NCI-H1105 (cell line): Measurements from ENCODE around the gene MTMR8.
A peak's percentile ranks its signal among the peaks of the same experiment; 100 is the strongest.
"Not testable (repeated sequence)": the region's sequence is repeated elsewhere in the genome, so short reads cannot be mapped to it uniquely, and the experiment has no call there.

Source experiments
- DNase-seq: peaks from one replicate; lab custom pipeline; 2025; lab: John Stamatoyannopoulos, UW

The MTMR8 gene

DNA sequence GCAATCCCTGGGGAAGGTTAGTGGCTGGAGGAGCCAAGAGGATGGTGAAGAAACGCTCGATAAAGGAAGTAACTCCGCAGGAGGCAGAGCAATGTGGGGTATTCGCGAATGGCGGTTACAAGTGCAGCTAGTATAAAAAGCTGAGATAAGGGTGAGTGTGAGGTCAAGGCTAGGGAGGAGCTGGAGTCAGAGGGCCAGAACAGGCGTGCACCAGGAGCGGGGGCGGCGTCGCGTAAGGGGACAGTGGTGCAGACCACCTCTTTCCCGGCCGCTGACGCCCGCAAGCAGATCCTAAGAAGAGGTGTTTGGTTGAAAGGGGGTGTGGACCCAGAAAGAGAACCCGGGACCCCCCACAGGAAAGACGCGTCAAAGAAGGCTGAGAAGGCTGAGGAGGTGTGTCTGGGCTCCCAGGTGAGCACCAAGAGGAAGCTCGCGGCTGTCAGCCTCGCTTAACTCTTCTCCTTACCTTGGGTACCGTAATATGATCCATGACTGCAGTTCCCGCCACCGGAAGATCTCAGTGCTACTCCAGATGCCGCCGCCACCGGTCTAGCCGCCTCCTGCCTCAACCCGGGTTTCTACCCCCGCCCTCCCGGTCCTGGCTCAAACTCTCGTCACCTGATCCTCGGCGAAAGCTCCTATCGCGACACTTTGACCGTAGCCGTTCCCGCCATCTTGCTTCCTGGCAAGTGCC lies at the start of gene MTMR8:
TSS of gene MTMR8 (minus strand) at position 579 of the 694 bp plus-strand sequence. CDS start at position 490, 89 bp downstream.
- DNase-seq = peak; percentile 38

DNA sequence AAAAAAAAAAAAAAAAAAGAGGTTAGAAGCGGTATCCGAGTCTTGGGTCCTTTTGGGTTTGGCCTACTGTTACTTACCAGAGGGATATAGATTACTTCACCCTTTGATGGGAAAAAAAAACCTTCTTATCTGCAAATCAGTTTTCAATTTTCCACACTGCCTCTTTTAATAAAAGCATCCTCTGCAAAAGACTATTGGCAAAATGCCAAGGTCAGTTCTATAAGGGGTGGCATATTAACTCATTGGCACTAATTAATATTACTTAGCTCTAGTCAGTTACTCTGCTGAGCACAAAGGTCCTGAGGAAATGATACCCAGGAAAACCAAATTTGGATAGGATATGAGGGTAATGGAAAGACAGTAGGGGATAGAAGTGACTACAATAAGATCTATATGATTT lies 44.3 kb upstream of the MTMR8 start:
- no peak for DNase-seq

DNA sequence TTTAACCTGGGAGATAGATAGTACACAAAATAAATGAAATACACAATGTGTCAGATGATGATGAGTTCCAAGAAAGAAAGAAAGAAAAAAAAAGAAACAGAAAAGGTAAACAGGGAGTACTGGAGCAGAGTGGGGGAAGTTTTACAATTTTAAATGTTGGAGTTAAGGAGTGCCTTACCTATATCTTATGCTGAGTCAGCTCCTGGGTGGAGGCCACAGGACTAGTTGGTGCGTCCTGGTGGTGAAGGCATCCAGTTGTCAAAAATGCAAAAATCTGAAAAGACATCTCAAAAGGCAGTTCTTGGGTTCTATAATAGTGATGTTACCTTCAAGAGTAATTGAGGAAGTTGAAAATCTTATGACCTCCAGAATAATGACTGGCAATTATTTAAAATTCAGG lies 42.4 kb upstream of the MTMR8 start:
- DNase-seq = no peak

DNA sequence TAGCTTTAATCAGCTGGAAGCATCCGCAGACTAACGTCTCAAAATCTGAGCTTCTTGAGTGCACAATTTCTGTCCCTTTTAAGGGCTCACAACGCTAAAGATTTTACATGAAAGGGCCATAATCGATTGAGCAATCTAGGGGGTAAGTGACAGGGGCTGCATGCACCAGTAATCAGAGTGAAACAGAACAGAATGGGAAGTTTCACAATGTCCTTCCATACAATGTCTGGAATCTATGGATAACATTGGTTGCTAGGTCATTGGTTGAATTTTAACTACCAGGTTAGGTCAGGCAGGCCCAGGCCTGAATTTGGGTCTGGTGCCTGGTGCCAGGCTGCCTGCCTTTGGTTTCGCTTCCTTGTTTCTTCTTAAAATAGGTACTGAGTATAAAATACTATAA lies 42.0 kb upstream of the MTMR8 start:
- DNase-seq = no peak

DNA sequence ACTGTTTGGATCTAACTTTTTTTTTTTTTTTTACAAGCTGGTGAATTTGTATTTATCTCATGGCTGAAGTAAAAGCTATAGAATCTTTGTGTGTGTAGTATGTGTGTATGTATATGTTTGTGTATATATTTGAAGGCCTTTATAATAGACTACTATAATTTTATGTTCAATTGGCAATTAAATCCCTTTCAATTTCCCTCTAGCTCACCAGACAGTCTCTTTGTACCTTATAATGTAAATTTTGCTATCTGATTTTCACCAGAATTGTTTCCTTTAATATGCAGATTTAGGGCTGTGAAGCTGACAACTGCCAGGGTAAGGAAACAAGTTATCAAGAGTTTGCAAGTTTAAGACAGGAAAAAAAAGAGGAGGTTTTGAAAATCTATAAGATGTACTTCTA lies 33.1 kb upstream of the MTMR8 start:
- DNase-seq = no peak

DNA sequence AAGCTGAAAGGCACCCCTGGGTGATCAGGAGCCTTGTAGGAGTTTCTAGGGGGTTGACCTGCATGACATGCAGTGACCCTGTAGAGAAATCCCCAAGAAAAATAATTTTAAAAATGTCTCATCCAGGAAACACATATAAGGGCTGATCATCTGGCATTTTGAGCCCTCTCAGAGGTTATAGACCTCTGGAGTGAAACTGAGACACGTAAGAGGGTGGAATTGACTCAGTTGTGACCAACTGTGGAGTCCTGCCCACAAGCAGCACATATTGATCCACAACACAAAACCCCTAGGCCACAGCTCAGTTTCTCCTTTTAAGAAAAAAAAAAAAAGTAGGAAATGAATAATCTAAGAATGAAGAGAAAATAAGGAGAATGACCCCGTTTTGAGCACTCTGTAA lies 32.5 kb upstream of the MTMR8 start:
- DNase-seq = no peak

DNA sequence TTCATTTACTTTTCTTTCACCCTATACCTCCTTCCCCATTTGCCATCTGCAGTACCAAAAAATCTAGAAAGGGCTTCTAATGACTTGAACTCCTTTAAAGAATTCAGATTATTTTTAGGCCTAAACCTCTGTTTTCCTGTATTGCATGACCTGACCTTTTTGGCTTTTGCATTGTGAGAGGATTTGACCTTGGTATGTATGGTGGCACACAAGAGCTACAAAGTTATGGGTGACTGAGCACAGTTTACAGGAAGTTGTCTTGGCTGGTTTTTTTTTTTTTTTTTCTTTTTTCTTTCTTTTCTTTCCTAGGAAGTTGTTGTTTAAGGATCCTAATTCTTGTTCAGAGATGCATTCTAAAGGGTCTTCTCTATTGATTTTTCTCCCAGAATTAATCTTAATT lies 32.0 kb upstream of the MTMR8 start:
- no peak for DNase-seq

DNA sequence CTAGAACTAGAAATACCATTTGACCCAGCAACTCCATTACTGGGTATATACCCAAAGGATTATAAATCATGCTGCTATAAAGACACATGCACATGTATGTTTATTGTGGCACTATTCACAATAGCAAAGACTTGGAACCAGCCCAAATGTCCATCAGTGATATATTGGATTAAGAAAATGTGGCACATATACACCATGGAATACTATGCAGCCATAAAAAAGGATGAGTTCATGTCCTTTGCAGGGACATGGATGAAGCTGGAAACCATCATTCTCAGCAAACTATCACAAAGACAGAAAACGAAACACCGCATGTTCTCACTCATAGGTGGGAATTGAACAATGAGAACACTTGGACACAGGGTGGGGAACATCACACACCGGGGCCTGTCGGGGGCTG lies 14.5 kb upstream of the MTMR8 start:
- not testable (repeated sequence) for DNase-seq

DNA sequence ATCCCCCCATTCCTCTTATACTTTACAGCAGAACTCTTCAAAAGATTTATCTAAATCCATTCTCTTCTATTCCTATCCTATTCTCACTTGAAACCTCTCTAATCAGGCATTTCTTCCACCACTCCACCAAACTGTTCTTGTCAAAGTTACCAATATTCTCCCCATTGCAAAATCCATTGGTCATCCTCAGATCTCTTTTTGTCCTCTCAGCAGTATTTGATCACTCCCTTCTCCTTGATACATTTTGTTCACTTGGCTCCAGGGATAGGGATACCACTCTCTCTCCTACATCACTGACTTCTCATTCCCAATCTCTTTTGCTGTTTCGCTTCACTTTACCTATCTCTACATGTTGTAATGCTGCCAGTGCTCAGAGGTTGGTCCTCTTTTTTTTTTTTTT lies 2.8 kb upstream of the MTMR8 start:
- no peak for DNase-seq

DNA sequence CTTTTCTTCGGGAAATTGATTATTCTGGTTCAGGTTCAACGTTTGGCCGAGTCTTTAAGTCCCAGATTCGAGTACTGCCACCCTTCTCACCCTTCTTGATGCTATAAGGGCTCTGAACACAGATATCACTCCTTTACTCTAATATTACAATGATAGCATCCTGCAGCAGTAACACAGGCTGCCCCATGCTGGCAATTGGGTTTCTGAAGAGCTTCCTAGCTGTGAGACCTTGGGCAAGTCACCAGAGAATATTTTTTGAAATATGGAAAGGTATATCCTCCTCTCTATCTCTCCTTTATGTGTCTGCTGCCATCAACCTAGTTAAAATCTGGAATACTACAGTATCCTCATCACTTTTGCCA lies 297 bp upstream of the MTMR8 start:
- no peak for DNase-seq

DNA sequence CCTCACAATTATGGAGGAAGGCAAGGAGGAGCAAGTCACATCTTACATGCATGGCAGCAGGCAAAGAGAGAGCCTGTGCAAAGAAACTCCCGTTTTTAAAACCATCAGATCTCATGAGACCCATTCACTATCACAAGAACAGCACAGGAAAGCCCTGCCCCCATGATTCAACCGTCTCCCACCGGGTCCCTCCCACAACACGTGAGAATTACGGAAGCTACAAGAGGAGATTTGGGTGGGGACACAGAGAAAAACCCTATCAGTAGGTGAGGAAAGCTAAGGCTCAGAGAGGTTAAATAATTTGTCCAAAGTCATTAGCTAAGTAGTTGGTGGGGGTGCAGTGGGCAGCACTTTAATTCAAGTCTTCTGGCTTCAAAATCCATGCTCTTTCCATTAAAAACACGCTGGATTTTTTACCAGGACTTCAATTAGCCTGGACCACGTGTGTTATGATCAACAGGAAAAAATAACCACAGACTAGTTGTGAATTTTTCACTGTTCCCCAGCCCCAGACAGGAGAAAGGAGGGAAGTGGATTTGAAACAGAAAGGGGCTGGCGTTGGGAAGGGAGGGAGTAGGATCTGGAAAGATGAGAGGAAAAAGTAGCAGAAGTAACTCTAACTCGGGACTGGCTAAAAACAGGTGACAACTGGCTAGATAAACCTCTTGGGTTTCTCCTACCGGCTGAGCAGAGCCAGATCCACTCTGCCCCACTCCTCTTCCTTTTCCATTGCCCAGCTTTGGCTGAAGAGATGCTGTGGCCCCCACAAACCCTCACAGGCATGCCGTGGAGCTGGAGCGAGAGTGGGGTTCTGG lies 986 bp downstream of the MTMR8 start:
- no peak for DNase-seq

DNA sequence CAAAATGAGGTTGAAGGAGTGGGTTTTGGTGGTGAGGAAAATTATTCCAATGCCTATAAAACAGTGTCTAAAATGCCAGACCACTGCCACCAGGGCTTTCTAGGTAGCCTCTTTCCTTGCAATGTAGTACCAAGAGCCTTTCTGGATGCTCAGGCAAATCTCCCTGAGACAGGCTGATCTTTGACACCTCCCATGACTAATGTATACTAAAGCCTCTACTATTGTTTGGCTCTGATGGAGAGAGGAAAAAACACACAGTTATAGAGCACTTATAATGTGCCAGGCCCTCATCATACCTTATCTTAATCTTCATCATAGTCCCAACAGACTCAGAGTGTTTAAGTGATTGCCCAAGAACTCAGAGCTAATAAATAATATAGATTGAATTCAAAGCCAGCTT lies 5.8 kb downstream of the MTMR8 start:
- no peak for DNase-seq

DNA sequence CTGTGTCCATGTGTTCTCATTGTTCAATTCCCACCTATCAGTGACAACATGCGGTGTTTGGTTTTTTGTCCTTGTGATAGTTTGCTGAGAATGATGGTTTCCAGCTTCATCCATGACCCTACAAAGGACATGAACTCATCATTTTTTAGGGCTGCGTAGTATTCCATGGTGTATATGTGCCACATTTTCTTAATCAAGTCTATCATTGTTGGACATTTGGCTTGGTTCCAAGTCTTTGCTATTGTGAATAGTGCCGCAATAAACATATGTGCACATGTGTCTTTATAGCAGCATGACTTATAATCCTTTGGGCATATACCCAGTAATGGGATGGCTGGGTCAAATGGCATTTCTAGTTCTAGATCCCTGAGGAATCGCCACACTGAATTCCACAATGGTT lies 14.5 kb downstream of the MTMR8 start:
- DNase-seq = not testable (repeated sequence)

DNA sequence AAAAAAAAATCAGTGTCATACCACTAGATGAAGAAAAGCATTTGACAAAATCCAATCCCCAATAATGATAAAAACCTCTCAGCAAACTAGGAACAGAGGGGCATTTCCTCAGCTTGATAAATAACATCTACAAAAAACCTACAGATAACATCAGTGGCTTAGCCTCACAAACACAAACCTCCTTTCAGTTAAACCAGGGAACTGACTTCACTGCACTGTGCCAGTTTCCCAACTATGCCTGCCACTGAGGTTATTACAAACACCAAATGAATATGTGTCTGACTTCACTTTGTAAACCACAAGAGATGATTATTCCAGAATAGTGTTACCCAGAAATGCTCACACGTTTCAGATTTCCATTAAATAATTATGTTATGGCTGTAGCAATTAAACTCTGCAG lies 15.3 kb downstream of the MTMR8 start:
- no peak for DNase-seq

DNA sequence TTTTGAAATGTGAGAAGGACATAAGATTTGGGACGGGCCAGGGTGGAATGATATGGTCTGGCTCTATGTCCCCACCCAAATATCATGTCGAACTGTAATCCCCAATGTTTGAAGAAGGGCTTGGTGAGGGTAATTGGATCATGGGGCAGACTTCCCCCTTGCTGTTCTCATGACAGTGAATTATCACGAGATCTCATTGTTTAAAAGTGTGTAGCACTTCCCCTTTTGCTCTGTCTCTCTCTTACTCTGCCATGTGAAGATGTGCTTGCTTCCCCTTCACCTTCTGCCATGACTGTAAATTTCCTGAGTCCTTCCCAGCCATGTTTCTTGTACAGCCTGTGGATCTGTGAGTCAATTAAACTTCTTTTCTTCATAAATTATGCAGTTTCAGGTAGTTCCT lies 17.5 kb downstream of the MTMR8 start:
- no peak for DNase-seq

DNA sequence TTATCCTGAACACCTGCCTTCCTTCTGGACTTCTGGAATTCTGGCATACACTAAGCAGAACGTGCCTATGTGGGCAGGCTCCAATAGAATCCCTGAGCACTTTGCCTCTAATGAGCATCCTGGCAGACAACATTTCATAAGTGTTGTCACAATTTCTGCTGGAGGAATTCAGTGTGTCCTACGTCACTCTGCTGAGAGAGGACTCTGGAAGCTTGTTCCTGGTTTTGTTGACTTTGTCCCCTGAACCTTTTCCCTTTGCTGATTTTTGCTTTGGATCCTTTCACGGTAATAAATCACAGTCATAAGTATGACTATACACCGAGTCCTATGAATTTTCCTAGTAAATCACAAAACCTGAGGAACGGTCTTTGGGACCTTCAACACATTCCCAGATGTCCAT lies 43.2 kb downstream of the MTMR8 start:
- no peak for DNase-seq

DNA sequence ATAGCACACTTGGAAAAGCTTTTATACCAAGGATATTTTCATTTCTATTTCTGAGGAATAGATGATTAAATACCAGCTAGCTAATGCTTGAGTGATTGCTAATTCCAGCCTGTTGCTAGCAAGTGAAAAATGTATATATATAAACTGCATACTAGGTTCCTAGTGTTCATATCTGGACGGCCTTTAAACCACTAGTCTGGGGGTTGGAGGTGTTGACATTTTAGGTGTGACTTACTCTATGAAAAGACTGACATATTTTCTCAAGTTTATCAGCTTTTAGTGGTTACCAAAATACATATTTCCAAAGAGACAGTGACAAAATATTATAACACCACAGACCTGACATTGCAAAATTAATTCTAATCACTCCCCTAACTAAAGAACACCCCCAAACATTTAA lies 44.7 kb downstream of the MTMR8 start:
- no peak for DNase-seq

DNA sequence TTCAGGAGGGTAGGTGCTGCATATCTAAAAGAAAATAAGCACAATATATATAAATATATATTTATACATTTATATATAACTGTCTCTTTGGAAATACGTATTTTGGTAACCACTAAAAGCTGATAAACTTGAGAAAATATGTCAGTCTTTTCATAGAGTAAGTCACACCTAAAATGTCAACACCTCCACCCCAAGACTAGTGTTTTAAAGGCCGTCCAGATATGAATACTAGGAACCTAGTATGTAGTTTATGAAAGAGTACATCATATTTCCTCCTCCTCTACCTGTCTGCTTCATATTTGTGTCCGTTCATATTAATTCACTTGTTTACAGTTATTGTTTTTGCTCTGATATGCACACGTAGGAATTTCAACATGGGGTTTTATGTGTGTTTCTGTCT lies 45.2 kb downstream of the MTMR8 start:
- DNase-seq = no peak

DNA sequence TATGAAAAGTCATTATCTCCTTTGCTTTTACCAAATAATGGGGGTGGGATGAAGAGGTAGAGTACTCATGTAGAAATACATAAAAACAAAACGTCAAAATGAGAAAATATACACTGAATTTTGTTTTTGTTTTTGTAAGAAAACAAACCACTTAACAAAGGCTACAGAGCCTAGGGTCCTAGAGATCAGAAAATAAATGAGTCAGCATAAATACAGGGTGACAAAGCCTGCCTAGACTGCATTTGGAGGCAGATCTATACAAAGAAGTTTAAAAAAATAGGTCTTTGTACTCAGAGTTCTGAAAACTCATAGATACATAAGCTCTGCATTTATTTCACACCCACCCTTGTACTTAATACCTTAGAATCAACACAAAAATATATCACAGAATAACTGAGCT lies 52.4 kb downstream of the MTMR8 start:
- DNase-seq = no peak

DNA sequence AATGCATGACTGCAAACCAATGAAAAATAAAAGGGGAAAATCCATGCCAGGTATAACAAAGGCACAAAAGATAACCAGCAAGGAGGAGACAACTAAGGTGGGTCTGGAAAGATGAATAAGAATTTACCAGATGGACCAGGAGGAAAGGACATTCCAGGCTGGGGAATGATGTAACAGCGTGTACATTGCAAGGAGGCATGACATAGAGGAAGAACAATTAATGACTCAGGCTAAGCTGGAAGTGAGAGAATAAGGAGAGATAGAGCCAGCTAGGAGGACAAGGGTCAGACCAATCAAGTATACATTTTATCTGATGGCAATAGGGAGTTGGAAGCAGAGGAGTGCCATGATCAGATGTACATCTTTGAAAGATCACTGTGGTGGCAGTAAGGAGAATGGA lies 57.0 kb downstream of the MTMR8 start:
- DNase-seq = no peak

DNA sequence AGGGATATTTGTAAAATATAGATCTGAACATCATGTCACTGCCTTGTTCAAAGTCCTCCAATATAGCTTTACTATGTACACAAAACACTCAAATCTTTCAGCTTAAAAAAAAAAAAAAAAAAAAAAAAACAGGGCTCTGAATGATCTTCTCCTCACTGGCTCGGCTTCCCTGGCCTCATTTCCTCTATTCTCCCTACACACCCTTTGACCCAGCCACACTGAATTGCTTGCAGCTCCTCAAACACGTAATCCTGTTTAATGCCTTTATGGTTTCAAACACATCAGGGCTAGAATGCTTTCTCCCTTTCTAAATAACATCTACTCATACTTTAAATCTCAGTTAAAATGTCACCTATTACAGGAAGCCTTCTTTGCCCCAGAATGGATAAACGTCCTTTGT lies 60.8 kb downstream of the MTMR8 start:
- DNase-seq = no peak

DNA sequence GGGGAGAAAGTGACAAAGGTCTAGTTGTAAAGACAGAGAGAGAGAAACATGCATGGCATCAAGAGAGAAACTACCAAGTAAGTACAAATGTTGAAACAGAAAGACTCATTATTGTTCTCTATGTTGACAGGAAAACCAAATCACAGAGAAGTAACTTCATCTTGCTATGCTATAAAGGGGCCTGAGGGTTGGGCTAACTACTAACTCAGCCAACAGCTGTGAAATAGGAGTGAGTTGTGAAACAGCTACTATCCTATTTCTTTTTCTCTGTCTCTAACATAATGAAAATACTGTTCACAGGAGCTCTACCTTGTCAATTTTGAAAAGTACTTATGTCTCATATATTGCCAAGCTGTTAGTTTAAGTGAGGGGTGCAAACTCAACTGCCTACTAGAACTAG lies 65.0 kb downstream of the MTMR8 start:
- DNase-seq = no peak

DNA sequence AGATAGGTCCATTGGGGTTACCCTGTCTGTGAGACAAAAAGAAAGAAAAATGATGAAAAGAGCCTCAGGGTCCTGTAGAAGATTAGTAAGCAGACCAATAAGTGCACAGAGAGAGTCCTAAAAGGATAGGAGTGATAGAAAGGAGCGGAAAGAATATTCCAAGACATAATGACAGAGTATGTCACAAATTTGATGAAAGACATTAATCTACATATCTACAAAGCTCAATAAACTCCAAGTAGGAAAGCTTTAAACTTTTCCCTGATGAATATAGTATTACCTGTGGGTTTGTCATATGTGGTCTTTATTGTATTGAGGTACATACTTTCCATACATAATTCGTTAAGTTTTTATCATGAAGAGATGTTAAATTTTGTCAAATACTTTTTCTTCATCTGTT lies 73.7 kb downstream of the MTMR8 start:
- DNase-seq = no peak

DNA sequence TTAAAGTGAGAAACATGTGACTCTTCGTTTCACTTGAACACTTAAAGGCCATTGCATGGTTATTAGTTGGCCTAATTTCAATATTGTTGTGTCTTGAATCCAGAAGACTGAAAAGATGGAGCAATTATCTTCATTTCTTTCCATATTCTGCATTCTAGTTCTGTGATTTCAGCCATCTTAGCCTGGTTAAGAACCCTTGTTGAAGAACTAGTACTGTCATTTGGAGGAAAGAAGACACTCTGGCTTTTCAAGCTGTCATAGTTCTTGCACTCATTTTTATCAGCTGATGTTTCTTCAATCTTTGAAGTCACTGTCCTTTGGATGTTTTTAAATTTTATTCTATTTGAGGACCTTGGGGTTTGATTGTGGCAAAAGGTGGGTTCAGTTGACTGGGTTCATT lies 81.6 kb downstream of the MTMR8 start:
- DNase-seq = no peak
